Naive thymus-derived CD4-positive, alpha-beta T cell (primary cell): ENCODE data around the gene ANKRD44. TPM values are rescaled to one million over a fixed set of nuclear protein-coding genes. Genes with fewer than 3 reads are reported as not detected.

Experiments
- ATAC-seq: fragments of 150-1000 bp; cut with Tn5 transposase; 2 replicates; pipeline ENCODE4 v1.10.0; 2021; ENCODE audit warnings: mild to moderate bottlenecking, moderate library complexity
- CTCF ChIA-PET: fragments of 350-600 bp; sonication (Branson Sonifier 250); formaldehyde crosslinking; loops from one replicate; lab custom pipeline; 2021; ENCODE audit warnings: antibody characterized with exemption; lab: Charles Lee
- POLR2A ChIA-PET: fragments of 350-600 bp; sonication (Branson Sonifier 250); formaldehyde crosslinking; loops from one replicate; lab custom pipeline; 2021; ENCODE audit warnings: antibody characterized with exemption, inconsistent platforms; lab: Charles Lee
- DNase-seq, 9 donors: peaks; one replicate each; pipeline versions ENCODE4 v3.0.0 to v3.0.0-alpha.2; 2020 to 2022; ENCODE audit warnings: mixed read lengths in 1 of 9
- H3K27ac ChIP-seq: one replicate; pipeline ENCODE4 v1.7.0; 2013; ENCODE audit warnings: mild to moderate bottlenecking, low read depth, low read length, moderate library complexity
- H3K27me3 ChIP-seq, 2 donors: one replicate each; pipeline ENCODE4 v1.7.0; 2013; ENCODE audit warnings: low read length in 2 of 2, mild to moderate bottlenecking in 2 of 2, moderate library complexity in 2 of 2; ENCODE audit not compliant: control insufficient read depth in 2 of 2, insufficient read depth in 2 of 2
- H3K36me3 ChIP-seq, 3 experiments: 1 replicate in 2 of 3; 2 replicates in 1 of 3; pipeline ENCODE4 v1.7.0; 2013; ENCODE audit warnings: low read length in 3 of 3, mild to moderate bottlenecking in 3 of 3, moderate library complexity in 1 of 3; ENCODE audit not compliant: insufficient read depth in 3 of 3, control insufficient read depth in 2 of 3
- H3K4me1 ChIP-seq, 2 donors: one replicate each; pipeline ENCODE4 v1.7.0; 2013; ENCODE audit warnings: low read length in 2 of 2, mild to moderate bottlenecking in 2 of 2, moderate library complexity in 1 of 2; ENCODE audit not compliant: control insufficient read depth in 2 of 2, insufficient read depth in 2 of 2
- H3K4me3 ChIP-seq: 2 replicates; pipeline ENCODE4 v1.7.0; 2013; ENCODE audit warnings: mild to moderate bottlenecking, low read length
- H3K9me3 ChIP-seq, 3 experiments: 1 replicate in 2 of 3; 2 replicates in 1 of 3; pipeline ENCODE4 v1.7.0; 2013; ENCODE audit warnings: low read length in 3 of 3; ENCODE audit not compliant: control insufficient read depth in 2 of 3
- H3K27ac Mint-ChIP-seq, 9 donors: one replicate each; pipeline ENCODE4 v1.8.0; 2020 to 2022; ENCODE audit warnings: mixed read lengths in 9 of 9, mild to moderate bottlenecking in 8 of 9, moderate library complexity in 5 of 9, inconsistent platforms in 2 of 9
- H3K27me3 Mint-ChIP-seq, 5 donors: one replicate each; pipeline ENCODE4 v1.8.0; 2021 to 2022; ENCODE audit warnings: mixed read lengths in 5 of 5, mild to moderate bottlenecking in 1 of 5
- H3K36me3 Mint-ChIP-seq, 5 donors: one replicate each; pipeline ENCODE4 v1.8.0; 2020 to 2022; ENCODE audit warnings: mixed read lengths in 5 of 5, mild to moderate bottlenecking in 3 of 5, inconsistent platforms in 1 of 5
- H3K4me1 Mint-ChIP-seq, 7 donors: one replicate each; pipeline ENCODE4 v1.8.0; 2020 to 2022; ENCODE audit warnings: mixed read lengths in 7 of 7, mild to moderate bottlenecking in 3 of 7, inconsistent platforms in 1 of 7
- H3K4me3 Mint-ChIP-seq, 10 donors: one replicate each; pipeline ENCODE4 v1.8.0; 2020 to 2022; ENCODE audit warnings: mild to moderate bottlenecking in 10 of 10, mixed read lengths in 10 of 10, moderate library complexity in 6 of 10, inconsistent platforms in 2 of 10
- H3K9me3 Mint-ChIP-seq, 11 donors: one replicate each; pipeline ENCODE4 v1.8.0; 2020 to 2022; ENCODE audit warnings: mixed read lengths in 11 of 11, mild to moderate bottlenecking in 4 of 11, inconsistent platforms in 1 of 11, moderate library complexity in 1 of 11
- intact Hi-C, 2 donors: fragments of 100-400 bp; cut with micrococcal nuclease; formaldehyde crosslinking; loops; one replicate each; pipeline ENCODE4 v1.15.1; 2023
- polyA plus RNA-seq, 2 donors: library from polyadenylated mRNA; unstranded; fragments of 300-500 nt; fragmentation: Illumina TruSeq; gene quantifications; one replicate each; pipeline ENCODE4 v1.2.3, GENCODE V29; 2021
- total RNA-seq, 6 experiments: library from RNA in 5 of 6; stranded (reverse) in 5 of 6; gene quantifications; 1 replicate in 5 of 6; 2 replicates in 1 of 6; pipeline ENCODE4 v1.2.3 and lab custom pipeline; 2021 to 2026

Gene ANKRD44
- total and polyA plus RNA-seq, 7 experiments from 2014 or later = 88.6 to 296 (median 235) TPM

GRCh38 chr2:197165020-197165419 lies 145.6 kb downstream of the ANKRD44 start:
- H3K9me3 Mint-ChIP-seq = peaks cover 0 to 2% (median 0%) of the 10 kb centered on the region in 11 donors
- CTCF ChIA-PET = interaction anchor here (1.4 to 4.5 kb wide), 2 partner anchors 14 to 51 kb away, joined by 3 to 39 read pairs; no protein-coding TSS in a partner anchor
- DNase-seq (no peak), ATAC-seq (no peak)
- peak overlapping the region in 8 of 9 donors; percentile 45 to 89 (median 82) for H3K27ac Mint-ChIP-seq
- POLR2A ChIA-PET = interaction anchor here (0.7 kb wide), 1 partner anchor 23 kb away, joined by 3 read pairs; no protein-coding TSS in a partner anchor
- H3K36me3 ChIP-seq = peaks cover 0 to 12% (median 0%) of the 10 kb centered on the region in 3 experiments
- peaks cover 54 to 94% (median 86%) of the 10 kb centered on the region in 7 donors for H3K4me1 Mint-ChIP-seq
- no peaks in the 10 kb centered on the region for H3K9me3 ChIP-seq
- H3K4me3 Mint-ChIP-seq = peak overlapping the region in 5 of 10 donors; percentile 9 to 45 (median 12)
- no peaks in the 10 kb centered on the region for H3K27me3 ChIP-seq
- H3K27ac ChIP-seq = peak overlapping the region; percentile 42
- H3K36me3 Mint-ChIP-seq = peaks cover 6 to 18% (median 12%) of the 10 kb centered on the region in 5 donors
- no peaks in the 10 kb centered on the region for H3K27me3 Mint-ChIP-seq
- H3K4me3 ChIP-seq = no peak overlapping the region
- intact Hi-C loops = loop anchor here (5.0 to 10.0 kb wide), 2 partner anchors 33 to 150 kb away; no protein-coding TSS in a partner anchor
- H3K4me1 ChIP-seq = peaks cover 35 to 81% of the 10 kb centered on the region in 2 donors

- peak overlapping the region in 7 of 9 donors; percentile 45 to 98 (median 83) for H3K27ac Mint-ChIP-seq
- CTCF ChIA-PET = no interaction called here
- POLR2A ChIA-PET = no interaction called here
- intact Hi-C loops = loop anchor here in 1 of 2 donors (10.0 kb wide), 1 partner anchor 149 kb away; no protein-coding TSS in a partner anchor
- Histone ChIP-seq H3K4me1 (peaks cover 42 to 83% of the 10 kb centered on the region in 2 donors), H3K27me3 (no peaks in the 10 kb centered on the region), H3K27ac (no peak overlapping the region), H3K36me3 (peaks cover 0 to 12% (median 0%) of the 10 kb centered on the region in 3 experiments), H3K4me3 (no peak overlapping the region), H3K9me3 (no peaks in the 10 kb centered on the region)
- ATAC-seq = no peak
- H3K4me3 Mint-ChIP-seq = peak overlapping the region in 2 of 10 donors; percentile 23 to 45
- DNase-seq = no peak
- peaks cover 6 to 22% (median 12%) of the 10 kb centered on the region in 5 donors for H3K36me3 Mint-ChIP-seq
- H3K27me3 Mint-ChIP-seq = no peaks in the 10 kb centered on the region
- peaks cover 58 to 94% (median 90%) of the 10 kb centered on the region in 7 donors for H3K4me1 Mint-ChIP-seq
- H3K9me3 Mint-ChIP-seq = peaks cover 0 to 2% (median 0%) of the 10 kb centered on the region in 11 donors
Observed at GRCh38 chr2:197164141-197164754, 146.3 kb downstream of the ANKRD44 start.

GRCh38 chr2:197163712-197164140 lies 146.9 kb downstream of the ANKRD44 start:
- Mint-ChIP-seq H3K9me3 (no peaks in the 10 kb centered on the region), H3K36me3 (peaks cover 8 to 27% (median 12%) of the 10 kb centered on the region in 5 donors), H3K4me3 (peak overlapping the region in 1 of 10 donors; percentile 33), H3K27me3 (no peaks in the 10 kb centered on the region), H3K27ac (peak overlapping the region in 8 of 9 donors; percentile 59 to 98 (median 79)), H3K4me1 (peaks cover 57 to 94% (median 90%) of the 10 kb centered on the region in 7 donors)
- H3K27ac ChIP-seq = no peak overlapping the region
- no peak overlapping the region for H3K4me3 ChIP-seq
- H3K9me3 ChIP-seq = no peaks in the 10 kb centered on the region
- peaks cover 43 to 82% of the 10 kb centered on the region in 2 donors for H3K4me1 ChIP-seq
- no peak for DNase-seq
- ChIA-PET POLR2A (interaction anchor here (0.8 to 1.0 kb wide), 2 partner anchors 19 to 64 kb away, joined by 3 read pairs; no protein-coding TSS in a partner anchor), CTCF (no interaction called here)
- H3K36me3 ChIP-seq = peaks cover 0 to 12% (median 0%) of the 10 kb centered on the region in 3 experiments
- ATAC-seq = no peak
- intact Hi-C loops = loop anchor here in 1 of 2 donors (10.0 kb wide), 1 partner anchor 149 kb away; no protein-coding TSS in a partner anchor
- H3K27me3 ChIP-seq = no peaks in the 10 kb centered on the region

GRCh38 chr2:197161774-197162173 lies 148.8 kb downstream of the ANKRD44 start:
- Mint-ChIP-seq H3K27ac (peak overlapping the region; percentile 4 to 98 (median 84)), H3K27me3 (no peaks in the 10 kb centered on the region), H3K9me3 (peaks cover 0 to 2% (median 0%) of the 10 kb centered on the region in 11 donors), H3K36me3 (peaks cover 14 to 39% (median 19%) of the 10 kb centered on the region in 5 donors), H3K4me3 (peak overlapping the region in 7 of 10 donors; percentile 0 to 54 (median 28)), H3K4me1 (peaks cover 56 to 87% (median 83%) of the 10 kb centered on the region in 7 donors)
- intact Hi-C loops = loop anchor here (1.0 to 10.0 kb wide), 3 partner anchors 9 to 147 kb away; no protein-coding TSS in a partner anchor
- H3K27me3 ChIP-seq = no peaks in the 10 kb centered on the region
- H3K9me3 ChIP-seq = no peaks in the 10 kb centered on the region
- ATAC-seq (no peak), DNase-seq (no peak)
- ChIA-PET POLR2A (no interaction called here), CTCF (interaction anchor here (1.1 to 1.8 kb wide), 2 partner anchors 18 to 48 kb away, joined by 3 to 5 read pairs; no protein-coding TSS in a partner anchor)
- peak overlapping the region; percentile 36 for H3K27ac ChIP-seq
- no peak overlapping the region for H3K4me3 ChIP-seq
- H3K4me1 ChIP-seq = peaks cover 43 to 68% of the 10 kb centered on the region in 2 donors
- peaks cover 0 to 12% (median 0%) of the 10 kb centered on the region in 3 experiments for H3K36me3 ChIP-seq

GRCh38 chr2:197159661-197160211 lies 150.8 kb downstream of the ANKRD44 start:
- ATAC-seq (peak; percentile 81), DNase-seq (no peak)
- Mint-ChIP-seq H3K4me3 (peak overlapping the region in 5 of 10 donors; percentile 1 to 20 (median 10)), H3K9me3 (peaks cover 0 to 12% (median 3%) of the 10 kb centered on the region in 11 donors), H3K27me3 (no peaks in the 10 kb centered on the region), H3K4me1 (peaks cover 61 to 86% (median 79%) of the 10 kb centered on the region in 7 donors), H3K36me3 (peaks cover 13 to 50% (median 29%) of the 10 kb centered on the region in 5 donors), H3K27ac (peak overlapping the region; percentile 59 to 98 (median 78))
- CTCF ChIA-PET = interaction anchor here (1.0 kb wide), 1 partner anchor 9 kb away, joined by 4 read pairs; no protein-coding TSS in a partner anchor
- Histone ChIP-seq H3K4me1 (peaks cover 43 to 48% of the 10 kb centered on the region in 2 donors), H3K36me3 (peaks cover 0 to 9% (median 0%) of the 10 kb centered on the region in 3 experiments), H3K9me3 (no peaks in the 10 kb centered on the region), H3K27ac (peak overlapping the region; percentile 9), H3K4me3 (no peak overlapping the region), H3K27me3 (no peaks in the 10 kb centered on the region)
- POLR2A ChIA-PET = interaction anchor here (0.6 to 1.7 kb wide), 2 partner anchors 11 to 33 kb away, joined by 4 read pairs; no protein-coding TSS in a partner anchor
- intact Hi-C loops = loop anchor here (1.0 to 10.0 kb wide), 3 partner anchors 9 to 145 kb away; no protein-coding TSS in a partner anchor
